ENCODE measurements around the gene THPO. TPM values are rescaled to one million over a fixed set of nuclear protein-coding genes. Genes with fewer than 3 reads are reported as not detected.

Gene THPO
- total and polyA plus RNA-seq, 2 experiments from 2014 or later, result 0.14 to 1.9 TPM

GRCh38 chr3:184333190-184333589 is 44.8 kb downstream of the THPO start:
- peaks cover 34% of the 10 kb centered on the region for H3K27me3 Mint-ChIP-seq (ENCODE audit: insufficient read depth, low read depth, poor library complexity)

More at GRCh38 chr3:184333190-184333589, 44.8 kb downstream of the THPO start:
- H3K4me1 Mint-ChIP-seq, result peaks cover 23% of the 10 kb centered on the region
- Histone ChIP-seq H3K27me3 (ENCODE audit: insufficient read depth) (no peaks in the 10 kb centered on the region), H3K36me3 (ENCODE audit: insufficient read depth) (peaks cover 54% of the 10 kb centered on the region), H3K9me2 (ENCODE audit: insufficient read depth) (no peaks in the 10 kb centered on the region), H4K20me1 (replicated peaks; ENCODE audit: insufficient read depth) (peaks cover 48% of the 10 kb centered on the region), H3K79me2 (replicated peaks; ENCODE audit: insufficient read depth) (peaks cover 35% of the 10 kb centered on the region), H3K4me1 (ENCODE audit: insufficient read depth) (peaks cover 18% of the 10 kb centered on the region), H3F3A (replicated peaks; ENCODE audit: low read depth) (peaks cover 62% of the 10 kb centered on the region), H3K27ac (ENCODE audit: low read depth) (peak overlapping the region; percentile 69; the same call in 1 of the 2 replicates), H2AFZ (no peak overlapping the region), H3K4me3 (no peak overlapping the region), H3K4me2 (no peak overlapping the region)
- no peak for ATAC-seq
- DNase-seq (ENCODE audit: low spot score), result no peak
- peaks cover 74% of the 10 kb centered on the region for H3K36me3 Mint-ChIP-seq (ENCODE audit: low read depth)
- TF ChIP-seq STAT1 (IDR thresholded peaks at IDR 0.05; ENCODE audit: unreplicated experiment), result no peak
- no peak for TF ChIP-seq NANOG (IDR thresholded peaks at IDR 0.05; ENCODE audit: borderline replicate concordance)
- TF ChIP-seq EZH2 (IDR thresholded peaks at IDR 0.05; ENCODE audit: low read depth, unreplicated experiment), result no peak
- TF ChIP-seq ZNF462 (CRISPR knock-in tag; IDR thresholded peaks at IDR 0.05), result no peak
- no peak for TF ChIP-seq REST (IDR thresholded peaks at IDR 0.05; ENCODE audit: unreplicated experiment)
- TF ChIP-seq ETS1 (IDR thresholded peaks at IDR 0.05), result no peak
- TF ChIP-seq ZNF114 (CRISPR knock-in tag; IDR thresholded peaks at IDR 0.05), result no peak
- TF ChIP-seq CTCF (conservative IDR thresholded peaks at IDR 0.05; ENCODE audit: low read depth in 2 of 2), result no peak
- TF ChIP-seq POLR2AphosphoS5 (IDR thresholded peaks at IDR 0.05; ENCODE audit: low read depth), result no peak
- TF ChIP-seq CREB1 (CRISPR knock-in tag; IDR thresholded peaks at IDR 0.05; ENCODE audit: low read depth), result no peak
- TF ChIP-seq ZNF331 (CRISPR knock-in tag; IDR thresholded peaks at IDR 0.05; ENCODE audit: low read depth), result no peak
- no peak for TF ChIP-seq JUNB (IDR thresholded peaks at IDR 0.05; ENCODE audit: unreplicated experiment)
- no peak for TF ChIP-seq EZH2phosphoT487 (IDR thresholded peaks at IDR 0.05; ENCODE audit: unreplicated experiment)
- H3K27ac Mint-ChIP-seq, result 0 out of 2 replicates have a peak overlapping the region, but pooled peaks have one; percentile 13
- H3K4me3 Mint-ChIP-seq, result no peak overlapping the region; the same call in 2 of the 3 replicates
- peaks cover 3% of the 10 kb centered on the region; the same call in 1 of the 3 replicates for H3K9me3 Mint-ChIP-seq
